T47D (cell line): ENCODE data around the gene GRM4.

Experiments used
- DNase-seq, 2 experiments: peaks; one replicate each; pipeline versions ENCODE4 v3.0.0 to v3.0.0-alpha.2; 2011 to 2012; ENCODE audit warnings: low read depth in 1 of 2, low spot score in 1 of 2
- JUND ChIP-seq: IDR thresholded peaks from 2 replicates; pipeline ENCODE4 v1.6.1; 2012; ENCODE audit warnings: low read depth
- in situ Hi-C: cut with HindIII; loops from 2 replicates; pipeline ENCODE4 v1.10.0; 2016; ENCODE audit warnings: low sequenced_read_pairs, low pct_unique_long_range_greater_than_20kb

GRM4 gene

DNA sequence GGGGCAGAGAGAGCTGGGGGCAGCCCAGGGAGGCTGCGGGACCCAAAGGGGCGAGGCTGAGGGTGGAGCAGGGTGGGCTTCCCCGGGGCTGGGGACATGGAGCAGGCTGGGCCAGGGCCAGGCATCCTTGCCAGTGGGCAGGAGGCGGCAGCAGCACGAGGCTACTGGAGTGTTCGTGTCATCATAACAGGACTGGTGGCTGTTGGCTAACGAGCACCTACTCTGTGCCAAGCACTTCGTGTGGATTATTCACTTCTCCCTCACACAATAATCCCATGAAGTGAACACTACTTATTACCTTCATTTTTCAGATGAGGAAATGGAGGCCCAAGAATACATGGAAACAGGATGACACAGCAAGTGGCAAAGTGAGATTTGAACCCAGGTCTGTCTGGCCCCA is 41.7 kb downstream of the GRM4 start:
- in situ Hi-C loops = no loop called here
- DNase-seq = no peak
- no peak for TF ChIP-seq JUND

DNA sequence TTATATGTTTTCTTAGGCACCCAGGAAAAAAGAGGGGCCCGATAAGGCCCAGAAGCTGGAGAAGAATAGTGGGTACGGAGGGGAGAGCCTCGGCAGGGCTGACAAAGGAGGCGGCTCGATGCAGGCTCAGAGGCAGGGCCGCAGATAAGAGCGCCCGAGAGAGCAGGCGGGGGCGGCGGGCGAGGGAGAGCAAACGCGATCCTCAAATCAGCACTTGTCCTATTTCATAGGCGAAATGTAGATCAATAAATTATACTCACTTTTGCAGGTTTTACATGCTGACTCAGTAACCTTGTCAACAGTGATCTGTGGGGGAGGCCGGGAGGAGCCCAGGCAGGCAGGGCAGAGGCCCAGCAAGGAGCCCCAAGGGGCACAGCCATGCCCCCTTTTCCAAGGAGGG is 42.6 kb downstream of the GRM4 start:
- DNase-seq = no peak
- no peak for TF ChIP-seq JUND
- in situ Hi-C loops = no loop called here

DNA sequence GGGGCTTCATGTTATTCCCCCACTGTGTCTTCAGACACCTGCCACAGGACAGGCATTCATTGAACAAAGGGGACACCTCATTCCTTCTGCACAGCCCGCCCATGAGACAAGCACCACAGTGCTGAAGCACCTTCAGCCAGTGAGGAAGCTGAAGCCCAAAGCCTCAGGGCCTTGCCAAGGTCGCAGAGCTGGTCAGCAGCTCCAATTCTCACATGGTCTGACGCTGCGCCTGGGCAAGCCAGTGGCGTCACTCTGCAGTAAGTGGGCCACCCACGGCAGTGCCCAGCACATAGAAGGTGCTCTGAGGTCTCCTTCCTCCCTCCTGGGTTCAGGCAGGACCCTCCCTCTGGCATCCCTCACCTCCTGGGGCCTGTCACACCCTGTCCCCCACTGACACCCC is 43.2 kb downstream of the GRM4 start:
- in situ Hi-C loops = no loop called here
- no peak for TF ChIP-seq JUND

DNA sequence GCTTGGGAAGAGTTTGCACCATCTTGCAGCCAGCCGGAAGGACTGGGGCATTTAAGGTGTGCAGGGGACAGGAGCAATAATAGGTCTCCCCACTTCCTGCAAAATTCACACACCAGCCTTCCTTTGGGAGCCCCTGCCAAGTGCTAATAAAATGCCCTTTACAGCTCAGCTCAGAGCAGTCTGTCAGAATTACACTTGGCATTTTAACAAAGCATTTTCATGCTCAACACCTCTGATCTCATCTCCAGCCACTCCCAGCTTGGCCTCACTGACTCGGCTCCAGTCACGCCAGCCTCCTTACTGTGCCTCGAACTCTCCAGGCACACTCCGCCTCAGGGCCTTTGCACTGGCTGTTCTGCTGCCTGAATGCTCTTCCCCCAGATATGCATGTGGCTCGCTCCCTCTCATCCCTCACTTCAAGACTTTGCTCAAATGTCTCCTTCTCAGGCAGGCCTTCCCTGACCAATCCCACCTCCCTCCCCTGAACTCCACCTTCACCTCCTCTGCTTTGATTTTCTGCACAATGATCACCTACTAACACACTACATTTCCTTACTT is 43.7 kb downstream of the GRM4 start:
- no peak for TF ChIP-seq JUND
- in situ Hi-C loops = no loop called here
- DNase-seq = no peak

More for the DNA sequence above, 43.2 kb downstream of the GRM4 start:
- no peak for DNase-seq

DNA sequence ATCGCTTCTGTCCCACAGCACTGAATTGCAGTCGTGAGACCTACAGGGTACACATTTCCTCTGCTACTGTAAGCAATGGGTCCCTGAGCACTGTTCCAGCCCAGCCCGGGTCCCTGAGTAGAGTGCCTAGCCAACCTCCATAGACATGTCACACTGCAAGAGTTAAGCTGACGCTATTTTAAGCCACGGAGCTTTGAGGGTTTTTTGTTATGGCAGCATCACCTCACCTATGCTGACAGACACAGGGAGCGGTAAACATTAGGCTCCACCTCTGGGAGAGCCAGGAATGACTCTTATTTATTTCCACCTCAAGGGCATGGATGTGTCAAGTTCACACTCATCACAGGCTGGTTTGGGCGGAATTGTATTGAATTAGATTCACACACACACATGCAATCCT is 45.1 kb downstream of the GRM4 start:
- in situ Hi-C loops = no loop called here
- no peak for DNase-seq
- no peak for TF ChIP-seq JUND

DNA sequence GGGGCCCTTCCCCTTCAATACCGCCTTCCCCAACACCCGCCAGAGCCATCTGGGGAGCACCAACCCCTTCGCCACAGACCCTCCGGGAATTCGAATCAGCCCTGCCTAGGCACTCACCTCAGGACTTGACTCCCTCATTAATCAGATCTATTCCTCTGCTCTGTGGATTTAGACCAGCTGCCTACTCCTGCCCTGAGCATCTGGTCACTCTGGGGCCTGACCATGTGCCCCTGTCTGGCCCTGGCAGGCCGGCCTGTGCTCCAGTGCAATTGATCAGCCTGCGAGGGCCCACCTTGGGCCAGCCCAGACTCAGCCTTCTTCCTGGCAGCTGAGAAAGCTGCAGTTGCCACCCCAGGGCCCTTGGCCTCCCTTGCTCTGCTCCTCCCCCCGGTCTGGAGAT is 46.0 kb downstream of the GRM4 start:
- in situ Hi-C loops = no loop called here
- no peak for TF ChIP-seq JUND
- DNase-seq = no peak

DNA sequence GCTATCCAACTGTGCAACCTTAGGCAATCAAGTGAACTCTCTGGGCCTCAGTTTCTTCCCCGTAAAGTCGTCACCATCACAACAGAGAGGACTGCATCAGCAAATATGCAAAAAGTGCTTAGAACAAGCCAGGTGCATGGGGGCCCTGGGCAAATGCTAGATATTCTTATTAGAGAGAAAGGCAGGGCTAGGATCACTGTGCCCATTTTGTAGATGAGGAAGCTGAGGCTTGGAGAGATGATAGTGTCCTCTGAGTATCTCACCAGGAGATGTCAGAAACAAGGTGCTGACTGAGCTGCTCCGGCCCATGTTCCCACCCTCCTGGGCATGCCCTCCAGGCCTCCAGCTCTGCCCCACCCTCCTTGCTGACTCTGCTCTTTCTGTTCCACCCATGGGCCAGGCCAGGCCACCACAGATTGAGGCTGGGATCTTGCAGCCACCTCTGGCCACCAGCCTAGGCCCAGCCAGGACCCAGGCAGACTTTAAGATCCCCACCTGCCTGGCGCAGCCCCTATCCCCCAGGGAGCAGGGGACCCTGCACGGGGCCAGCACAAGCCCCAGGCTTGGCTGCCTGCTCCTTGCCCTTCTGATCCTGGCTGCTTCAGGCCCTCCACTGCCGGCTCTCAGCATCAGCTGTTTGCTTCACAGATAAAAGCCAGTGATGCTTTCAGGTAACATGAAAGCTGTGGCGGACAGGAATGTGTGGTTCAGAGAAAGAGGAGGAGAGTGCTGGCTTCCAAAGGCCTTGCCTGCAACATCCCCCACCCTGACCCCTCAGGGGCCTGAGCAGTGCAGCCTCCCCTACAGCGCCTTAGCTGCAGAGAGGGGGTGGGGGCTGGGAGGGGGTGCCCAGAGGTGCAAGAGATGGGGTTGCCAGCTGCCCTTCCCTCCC is 47.6 kb downstream of the GRM4 start:
- TF ChIP-seq JUND = no peak
- DNase-seq = no peak
- in situ Hi-C loops = no loop called here

DNA sequence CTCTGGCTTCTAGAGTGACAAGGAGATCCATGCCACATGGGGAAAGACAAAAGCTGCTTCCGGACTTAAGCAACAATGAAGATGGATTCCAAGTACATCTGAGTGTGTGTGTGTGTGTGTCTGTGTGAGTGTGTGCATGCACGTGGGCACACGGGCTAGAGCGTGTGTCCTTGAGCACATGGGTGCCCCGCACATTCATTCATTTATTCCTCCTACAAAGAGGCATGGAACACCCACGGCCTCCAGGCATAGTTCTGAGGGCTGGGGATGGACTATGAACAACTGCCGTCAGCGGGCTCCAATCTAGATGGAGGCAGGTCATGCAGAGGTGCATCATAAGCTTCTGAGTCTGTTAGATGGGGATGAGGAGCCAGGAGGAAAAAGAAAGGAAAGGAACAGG is 49.1 kb downstream of the GRM4 start:
- in situ Hi-C loops = no loop called here
- DNase-seq = no peak
- TF ChIP-seq JUND = no peak

DNA sequence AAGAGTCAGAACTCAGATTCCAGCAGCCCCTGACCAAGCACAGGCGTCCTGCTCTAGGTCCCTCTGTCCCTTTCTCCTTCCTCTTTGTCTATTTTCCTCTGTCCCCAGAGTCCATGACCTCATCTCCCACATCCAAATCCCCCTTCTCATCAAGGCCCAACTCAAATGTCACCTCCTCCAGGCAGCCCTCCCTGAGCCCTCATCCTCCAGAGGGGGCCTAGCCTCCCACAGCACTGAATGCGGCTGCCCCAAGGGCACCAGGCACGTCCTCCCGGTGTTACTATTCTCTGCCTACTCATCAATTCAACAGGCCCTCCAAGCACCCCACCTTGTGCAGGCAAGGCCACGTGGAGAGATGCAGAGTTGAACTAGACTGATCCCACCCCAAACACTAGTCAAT is 49.7 kb downstream of the GRM4 start:
- no peak for TF ChIP-seq JUND
- no peak for DNase-seq
- in situ Hi-C loops = no loop called here

DNA sequence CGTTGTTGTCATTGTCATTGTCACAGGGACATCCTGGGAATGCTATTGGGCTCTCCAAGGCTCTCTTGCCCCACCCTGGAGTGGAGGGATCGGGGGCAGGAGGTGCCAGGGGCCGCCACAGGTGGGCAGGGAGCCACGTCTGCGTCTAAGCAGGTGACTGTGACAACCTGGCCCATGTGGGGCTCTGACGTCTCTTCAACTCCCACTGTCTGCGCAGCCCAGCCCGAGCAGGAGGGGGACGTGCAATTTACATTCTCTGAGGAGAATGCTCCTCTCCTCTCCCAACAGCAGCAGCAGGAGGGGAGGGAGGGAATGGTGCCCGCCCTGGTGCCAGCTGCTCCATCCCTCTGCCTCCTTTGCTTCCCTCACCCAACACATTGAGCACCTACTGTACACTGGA is 50.1 kb downstream of the GRM4 start:
- TF ChIP-seq JUND = no peak
- in situ Hi-C loops = no loop called here
- DNase-seq = no peak

DNA sequence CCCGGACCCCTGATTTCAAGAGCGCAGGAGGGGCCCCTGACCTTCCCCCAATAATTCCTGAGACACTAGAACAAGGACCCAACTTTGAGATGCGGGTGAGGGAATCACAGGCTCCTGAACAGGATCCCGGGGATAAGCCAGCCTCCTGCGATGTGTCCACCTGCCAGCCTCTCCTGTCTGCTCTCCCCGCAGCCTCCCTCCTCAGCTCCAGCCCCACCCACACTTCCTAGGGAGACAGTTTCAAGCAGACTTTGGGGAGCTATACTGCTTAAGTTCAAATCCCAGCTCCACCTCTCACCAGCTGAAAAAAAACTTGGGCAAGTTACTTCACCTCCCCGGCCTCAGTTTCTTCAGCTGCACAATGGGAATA is 50.8 kb downstream of the GRM4 start:
- in situ Hi-C loops = no loop called here
- DNase-seq = no peak
- no peak for TF ChIP-seq JUND

DNA sequence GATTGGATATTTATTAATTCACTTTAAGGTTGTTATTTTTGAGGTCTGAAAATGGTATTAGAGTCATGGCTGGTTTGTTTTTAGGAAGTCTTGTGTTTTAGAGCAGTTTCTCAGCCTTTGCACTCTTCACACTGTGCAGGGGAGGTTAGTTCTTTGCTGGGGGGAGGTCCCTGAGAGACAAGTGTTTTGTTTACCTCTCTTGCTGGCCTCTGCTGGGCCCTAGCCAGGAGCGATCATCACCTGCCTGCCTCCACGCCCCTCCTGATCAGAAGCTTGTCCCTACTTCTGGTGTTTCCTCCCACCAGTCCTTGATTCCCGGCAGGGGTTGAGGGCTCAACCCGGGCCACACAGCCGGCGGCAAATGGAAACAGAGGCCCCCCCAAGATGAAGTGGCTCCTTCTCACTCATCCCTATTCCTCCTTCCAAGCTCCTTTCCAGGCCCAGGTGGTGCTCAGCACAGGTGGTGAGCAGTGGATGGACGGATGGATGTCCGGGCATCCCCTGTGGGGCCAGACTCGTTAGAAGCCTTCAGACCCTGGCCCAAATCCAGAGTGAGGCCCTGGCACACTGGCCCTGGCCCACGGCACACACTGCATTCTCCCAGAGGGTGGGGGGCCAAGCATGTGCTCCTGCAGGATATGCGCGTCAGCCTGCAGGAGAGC is 51.3 kb downstream of the GRM4 start:
- no peak for DNase-seq
- in situ Hi-C loops = no loop called here
- TF ChIP-seq JUND = no peak

DNA sequence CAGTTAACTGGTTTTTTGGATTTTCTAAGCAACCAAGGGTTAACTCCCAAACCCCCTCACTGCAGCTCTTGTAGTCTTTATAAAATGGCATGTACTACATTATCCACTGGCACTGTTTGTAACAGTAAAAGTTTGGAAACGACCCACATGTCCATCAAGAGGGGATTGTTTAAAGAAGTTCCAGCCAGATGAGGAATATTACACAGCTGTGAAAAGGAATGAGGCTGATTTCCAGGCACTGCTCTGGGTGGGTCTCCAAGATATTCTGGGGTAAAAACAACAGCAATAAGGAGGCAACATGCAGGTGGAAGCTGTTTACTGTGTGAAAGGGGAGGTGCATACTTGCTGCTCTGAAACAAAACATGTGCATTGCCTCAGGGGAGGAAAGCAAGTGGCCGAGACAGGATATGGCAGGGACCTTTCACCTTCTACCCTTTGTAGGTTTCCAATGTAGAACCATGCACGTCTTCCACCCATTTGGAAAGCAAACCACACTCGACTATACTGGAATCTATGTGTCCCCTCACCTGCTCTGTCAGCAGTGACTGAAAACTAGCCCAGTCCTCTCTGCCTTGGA is 51.9 kb downstream of the GRM4 start:
- TF ChIP-seq JUND = no peak
- in situ Hi-C loops = no loop called here
- no peak for DNase-seq
